MCF 10A (cell line): Measurements from ENCODE around the gene CTSZ. TPM values are rescaled to one million over a fixed set of nuclear protein-coding genes. Genes with fewer than 3 reads are reported as not detected.

ENCODE experiments used
- Bru-seq: library from RNA; stranded (reverse); fragments of 400-500 nt; gene quantifications from one replicate; lab custom pipeline; 2021; lab: Mats Ljungman, UMichigan
- BruChase-seq, 2 experiments: library from RNA; stranded (reverse); fragments of 400-500 nt; gene quantifications; one replicate each; lab custom pipeline; 2021; lab: Mats Ljungman, UMichigan
- BruUV-seq: library from RNA; stranded (reverse); fragments of 400-500 nt; replicated peaks from 2 replicates; lab custom pipeline; 2021; lab: Mats Ljungman, UMichigan
- CTCF ChIA-PET: fragments of 300-600 bp; sonication (Branson Sonifier 250); formaldehyde crosslinking; extraction: SDS; loops from one replicate; lab custom pipeline; 2021; ENCODE audit warnings: antibody characterized with exemption, inconsistent platforms; lab: Yijun Ruan, JAX
- POLR2A ChIA-PET: fragments of 300-600, 350-650 bp; sonication (Branson Sonifier 250); formaldehyde crosslinking; extraction: SDS; loops from one replicate; lab custom pipeline; 2020; ENCODE audit warnings: antibody characterized with exemption, inconsistent platforms; lab: Yijun Ruan, JAX
- DNase-seq: peaks from one replicate; pipeline ENCODE4 v3.0.0-alpha.2; 2018; ENCODE audit not compliant: unreplicated experiment
- H3K27ac Mint-ChIP-seq: one replicate; pipeline ENCODE4 v1.8.0; 2022; ENCODE audit warnings: mild to moderate bottlenecking, low read depth, mixed read lengths; ENCODE audit not compliant: unreplicated experiment
- H3K27me3 Mint-ChIP-seq: one replicate; pipeline ENCODE4 v1.8.0; 2022; ENCODE audit warnings: mixed read lengths; ENCODE audit not compliant: insufficient read depth, unreplicated experiment
- H3K36me3 Mint-ChIP-seq: one replicate; pipeline ENCODE4 v1.8.0; 2022; ENCODE audit warnings: mild to moderate bottlenecking, moderate library complexity, mixed read lengths; ENCODE audit not compliant: insufficient read depth, unreplicated experiment
- H3K4me1 Mint-ChIP-seq: one replicate; pipeline ENCODE4 v1.8.0; 2022; ENCODE audit warnings: mixed read lengths; ENCODE audit not compliant: insufficient read depth, unreplicated experiment
- H3K4me3 Mint-ChIP-seq: one replicate; pipeline ENCODE4 v1.8.0; 2022; ENCODE audit warnings: mild to moderate bottlenecking, moderate library complexity, mixed read lengths; ENCODE audit not compliant: unreplicated experiment
- H3K9me3 Mint-ChIP-seq: one replicate; pipeline ENCODE4 v1.8.0; 2022; ENCODE audit warnings: mixed read lengths; ENCODE audit not compliant: unreplicated experiment
- CTCF ChIP-seq: fragments of 200-600 bp; IDR thresholded peaks from one replicate; pipeline ENCODE4 v1.8.0; 2022; ENCODE audit warnings: antibody characterized with exemption, mild to moderate bottlenecking; ENCODE audit not compliant: unreplicated experiment
- intact Hi-C: fragments of 100-400 bp; cut with micrococcal nuclease; formaldehyde crosslinking; loops from 2 replicates; pipeline ENCODE4 v1.14.1; 2022
- long read RNA-seq: library from polyadenylated mRNA; stranded (forward); transcript quantifications from one replicate; pipeline ENCODE4 v2.0.0, GENCODE V29; 2022
- total RNA-seq: library from RNA; stranded (reverse); gene quantifications from 2 replicates; pipeline ENCODE4 v1.2.3, GENCODE V29; 2022

The CTSZ gene
- total RNA-seq (96.6 and 103 TPM in 2 replicates), Bru-seq, nascent RNA (percentile 70 among the genes with signal in this experiment), BruChase-seq, experiment 1, labeled RNA remaining after a 6-hour chase (percentile 78 among the genes with signal in this experiment), BruChase-seq, experiment 2, labeled RNA remaining after a 2-hour chase (percentile 72 among the genes with signal in this experiment)
- long read RNA-seq, partial matches to known transcripts = 0 of 2 reads
- long read RNA-seq, other reads (novel, unspliced or antisense) = 0 of 2 reads

- Mint-ChIP-seq H3K36me3 (peaks cover 21% of the 10 kb centered on the region), H3K9me3 (no peaks in the 10 kb centered on the region), H3K27me3 (no peaks in the 10 kb centered on the region), H3K4me3 (peak within 1 kb of the TSS; percentile 77), H3K27ac (peak within 1 kb of the TSS; percentile 86), H3K4me1 (peaks cover 47% of the 10 kb centered on the region)
- CTCF ChIA-PET = no interaction called here
- POLR2A ChIA-PET = interaction anchor here (0.7 to 1.0 kb wide), 2 partner anchors 25 to 26 kb away, joined by 3 to 4 read pairs; partner anchors contain the start of gene ATP5F1E
- DNase-seq = peak; percentile 39
- BruUV-seq = no TSS peak
- intact Hi-C loops = no loop called here
- no peak for TF ChIP-seq CTCF
These were observed at the start of gene CTSZ for GRCh38 chr20:59006864-59007664. Gene CTSZ, minus strand, starts transcription at chr20:59007254. Its CDS starts 126 bp downstream, at chr20:59007128.

- no peak overlapping the region for H3K27ac Mint-ChIP-seq
- no peaks in the 10 kb centered on the region for H3K36me3 Mint-ChIP-seq
- no peak overlapping the region for H3K4me3 Mint-ChIP-seq
- peaks cover 32% of the 10 kb centered on the region for H3K27me3 Mint-ChIP-seq
- ChIA-PET CTCF (interaction anchor here (0.6 to 2.6 kb wide), 11 partner anchors 9 to 399 kb away, joined by 3 to 11 read pairs (median 3); no protein-coding TSS in a partner anchor), POLR2A (interaction anchor here (1.1 kb wide), 1 partner anchor 9 kb away, joined by 3 read pairs; no protein-coding TSS in a partner anchor)
- no peaks in the 10 kb centered on the region for H3K9me3 Mint-ChIP-seq
- intact Hi-C loops = loop anchor here (1.0 to 5.0 kb wide), 2 partner anchors 152 to 167 kb away; no protein-coding TSS in a partner anchor
- DNase-seq = peak; percentile 39
- TF ChIP-seq CTCF = peak; percentile 53
- no TSS peak for BruUV-seq
- no peaks in the 10 kb centered on the region for H3K4me1 Mint-ChIP-seq
These were observed 48.2 kb upstream of the CTSZ start for GRCh38 chr20:59055302-59055701.

- H3K9me3 Mint-ChIP-seq = no peaks in the 10 kb centered on the region
- ChIA-PET CTCF (interaction anchor here (0.6 to 3.0 kb wide), 4 partner anchors 170 to 520 kb away, joined by 3 to 15 read pairs (median 6); no protein-coding TSS in a partner anchor), POLR2A (interaction anchor here (1.8 to 2.4 kb wide), 2 partner anchors 12 to 20 kb away, joined by 4 to 5 read pairs; partner anchors contain the start of gene ATP5F1E)
- peaks cover 8% of the 10 kb centered on the region for H3K4me1 Mint-ChIP-seq
- no peak for DNase-seq
- no peaks in the 10 kb centered on the region for H3K36me3 Mint-ChIP-seq
- no peak overlapping the region for H3K4me3 Mint-ChIP-seq
- peaks cover 32% of the 10 kb centered on the region for H3K27me3 Mint-ChIP-seq
- TF ChIP-seq CTCF = no peak
- H3K27ac Mint-ChIP-seq = no peak overlapping the region
- no TSS peak for BruUV-seq
- intact Hi-C loops = no loop called here
These were observed 44.7 kb upstream of the CTSZ start for GRCh38 chr20:59051666-59052185.
